ENCODE data around the gene KIAA0232.

Gene KIAA0232

DNA sequence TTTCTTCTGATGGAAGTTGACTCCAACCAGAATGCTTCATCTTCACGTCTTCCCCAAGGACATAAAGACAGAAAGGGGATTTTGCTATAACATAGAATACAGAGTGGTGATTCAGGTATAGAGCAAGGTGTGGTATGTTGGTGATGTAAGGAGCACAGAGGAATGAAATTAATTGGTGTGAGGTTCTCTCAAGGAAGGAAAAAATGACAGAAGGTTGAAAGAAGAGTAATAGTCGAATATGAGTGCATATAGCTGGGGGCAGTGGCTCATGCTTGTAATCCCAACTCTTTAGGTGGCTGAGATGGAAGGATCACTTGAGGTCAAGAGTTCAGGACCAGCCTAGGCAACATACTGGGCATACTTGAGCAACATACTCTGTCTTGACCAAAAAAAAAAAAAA is 20.1 kb downstream of the KIAA0232 start:
- TF ChIP-seq, protein P1, sequence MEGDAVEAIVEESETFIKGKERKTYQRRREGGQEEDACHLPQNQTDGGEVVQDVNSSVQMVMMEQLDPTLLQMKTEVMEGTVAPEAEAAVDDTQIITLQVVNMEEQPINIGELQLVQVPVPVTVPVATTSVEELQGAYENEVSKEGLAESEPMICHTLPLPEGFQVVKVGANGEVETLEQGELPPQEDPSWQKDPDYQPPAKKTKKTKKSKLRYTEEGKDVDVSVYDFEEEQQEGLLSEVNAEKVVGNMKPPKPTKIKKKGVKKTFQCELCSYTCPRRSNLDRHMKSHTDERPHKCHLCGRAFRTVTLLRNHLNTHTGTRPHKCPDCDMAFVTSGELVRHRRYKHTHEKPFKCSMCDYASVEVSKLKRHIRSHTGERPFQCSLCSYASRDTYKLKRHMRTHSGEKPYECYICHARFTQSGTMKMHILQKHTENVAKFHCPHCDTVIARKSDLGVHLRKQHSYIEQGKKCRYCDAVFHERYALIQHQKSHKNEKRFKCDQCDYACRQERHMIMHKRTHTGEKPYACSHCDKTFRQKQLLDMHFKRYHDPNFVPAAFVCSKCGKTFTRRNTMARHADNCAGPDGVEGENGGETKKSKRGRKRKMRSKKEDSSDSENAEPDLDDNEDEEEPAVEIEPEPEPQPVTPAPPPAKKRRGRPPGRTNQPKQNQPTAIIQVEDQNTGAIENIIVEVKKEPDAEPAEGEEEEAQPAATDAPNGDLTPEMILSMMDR (IDR thresholded peaks at IDR 0.05), result no peak

DNA sequence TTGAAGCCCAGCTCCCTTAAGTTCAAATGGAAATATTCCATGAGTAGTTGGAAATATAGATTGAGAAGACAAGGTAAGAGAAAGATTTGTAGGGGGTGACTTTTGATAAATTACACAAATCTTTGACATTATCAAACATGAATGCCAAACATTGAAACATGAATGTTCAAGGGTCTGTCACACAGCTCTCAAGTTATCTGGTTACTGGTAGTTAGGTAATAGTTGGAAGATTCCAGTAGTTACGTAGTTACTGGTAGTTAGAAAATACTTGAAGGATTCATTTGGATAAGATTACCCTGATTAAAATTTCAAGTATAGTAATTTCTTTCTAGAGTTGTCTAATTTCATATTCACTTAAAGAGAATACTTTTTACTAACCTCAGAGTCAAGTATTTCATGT is 20.7 kb downstream of the KIAA0232 start:
- TF ChIP-seq, protein P1 (IDR thresholded peaks at IDR 0.05), result no peak

DNA sequence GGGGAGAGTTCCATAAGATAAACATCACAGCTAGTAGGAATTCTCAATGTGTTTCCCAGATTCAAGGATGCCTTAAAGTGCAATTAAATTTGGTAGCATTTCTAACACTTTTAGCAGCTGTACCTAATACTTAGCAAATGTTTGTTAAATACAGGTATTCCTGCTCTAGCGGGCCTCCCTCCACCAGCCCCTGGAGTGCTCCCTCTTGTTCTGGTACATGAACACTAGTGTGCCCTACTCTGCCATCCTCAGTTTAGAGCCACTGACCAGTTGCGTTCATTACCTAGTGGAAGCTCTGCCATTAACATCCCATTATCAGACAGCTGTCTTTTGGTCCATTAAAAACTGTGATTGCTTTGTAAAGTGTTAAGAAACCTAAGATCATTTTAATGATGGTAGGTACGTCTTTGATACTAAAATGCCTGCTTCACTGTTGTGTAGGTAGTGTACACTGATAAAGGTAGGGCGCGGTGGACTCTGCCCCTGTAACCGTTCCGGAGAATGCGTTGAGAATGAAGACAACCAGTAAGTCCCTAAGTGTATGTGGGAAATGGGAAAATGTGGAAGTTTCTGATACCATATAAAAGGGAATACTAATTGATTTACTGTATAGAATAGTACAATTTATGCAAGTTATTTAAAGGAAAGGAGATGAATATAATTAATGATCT is 21.7 kb downstream of the KIAA0232 start:
- TF ChIP-seq, protein P1 (IDR thresholded peaks at IDR 0.05), result no peak

DNA sequence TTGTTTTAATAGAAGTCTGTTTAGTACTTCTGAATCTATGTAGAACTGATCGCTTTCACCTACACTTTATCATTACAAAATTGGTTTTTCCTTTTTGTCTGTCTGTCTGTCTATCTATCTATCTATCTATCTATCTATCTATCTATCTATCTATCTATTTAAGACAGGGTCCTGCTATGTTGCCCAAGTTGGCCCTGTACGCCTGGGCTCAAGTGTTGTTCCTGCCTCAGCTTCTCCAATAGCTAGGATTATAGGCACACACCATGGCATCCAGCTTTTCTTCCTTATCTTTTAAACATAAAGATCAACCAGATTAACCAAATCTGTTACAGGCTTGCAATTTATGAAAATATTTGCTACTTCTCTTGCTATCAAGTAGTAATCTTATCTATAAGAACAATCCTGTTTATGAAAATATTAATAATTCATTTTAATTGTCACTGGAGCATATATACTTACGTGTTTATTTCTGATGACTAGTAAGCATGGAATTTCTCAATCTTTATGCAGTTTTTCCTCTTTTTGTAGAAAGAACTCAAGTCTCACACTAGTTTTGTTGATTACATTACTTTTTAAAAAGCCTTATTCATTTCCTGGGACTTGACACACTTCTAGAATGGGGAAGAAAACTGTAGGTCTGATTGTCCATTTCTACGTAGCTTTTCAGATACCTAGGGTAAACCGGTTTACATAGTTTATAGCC is 24.5 kb downstream of the KIAA0232 start:
- TF ChIP-seq, protein P1 (IDR thresholded peaks at IDR 0.05), result no peak

DNA sequence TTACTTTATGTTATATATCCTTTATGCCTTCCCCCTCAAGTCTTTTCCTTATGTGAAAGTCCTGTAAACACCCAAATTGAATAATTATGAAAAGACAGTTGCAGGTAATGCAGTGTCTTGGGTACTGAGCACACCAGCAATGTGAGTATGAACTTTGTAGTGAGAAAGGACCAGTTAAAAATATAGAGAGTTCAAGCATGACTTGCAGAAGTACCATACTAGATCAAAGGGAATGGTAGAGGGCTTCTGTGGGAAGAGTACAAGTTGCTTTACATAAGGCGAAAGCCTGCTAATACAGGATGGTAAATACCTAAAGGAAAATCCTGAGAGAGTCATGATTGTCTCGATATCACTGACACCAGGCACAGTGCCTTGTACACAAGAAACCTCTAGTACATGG is 25.7 kb downstream of the KIAA0232 start:
- TF ChIP-seq, protein P1 (IDR thresholded peaks at IDR 0.05), result no peak

DNA sequence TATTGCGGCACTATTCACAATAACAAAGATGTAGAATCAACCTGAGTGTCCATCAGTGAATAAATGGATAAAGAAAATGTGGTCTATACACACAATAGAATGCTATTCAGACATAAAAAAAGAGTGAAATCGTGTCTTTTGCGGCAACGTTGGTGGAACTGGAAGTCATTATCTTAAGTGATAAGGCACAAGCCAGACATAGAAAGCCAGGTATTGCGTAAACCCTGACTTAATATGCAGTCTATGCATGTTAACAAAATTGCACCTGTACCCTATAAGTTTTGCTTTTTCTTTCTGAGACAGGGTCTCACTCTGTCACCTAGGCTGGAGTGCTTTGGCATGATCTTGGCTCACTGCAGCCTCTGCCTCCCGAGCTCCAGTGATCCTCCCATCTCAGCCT is 28.6 kb downstream of the KIAA0232 start:
- TF ChIP-seq, protein P1 (IDR thresholded peaks at IDR 0.05), result no peak

DNA sequence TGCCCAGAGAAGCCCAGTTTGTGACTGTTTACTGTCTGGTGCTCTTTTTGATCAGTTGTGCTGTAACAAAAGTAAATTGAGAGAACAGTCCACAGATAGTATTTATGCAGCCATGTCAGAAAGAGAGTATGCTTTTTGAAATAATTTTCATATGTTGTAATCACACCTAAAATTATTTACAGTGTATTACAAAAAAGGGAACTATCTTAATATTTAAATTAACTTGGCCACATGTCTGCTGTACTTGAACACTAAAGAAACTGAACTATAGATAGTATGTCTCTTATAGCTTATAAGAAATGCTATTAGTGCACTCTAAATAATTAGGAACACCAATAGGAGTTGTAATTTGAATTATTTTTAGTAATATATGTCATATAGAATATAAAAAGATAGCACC is 30.2 kb downstream of the KIAA0232 start:
- TF ChIP-seq, protein P1 (IDR thresholded peaks at IDR 0.05), result no peak

Data from LNCAP (cell line).